K562 (cell line): Measurements from ENCODE around the gene ATF1. TPM values are rescaled to one million over a fixed set of nuclear protein-coding genes. Genes with fewer than 3 reads are reported as not detected.

Experiments
- ARID2 ChIP-seq: fragments of 450-650 bp; IDR thresholded peaks from 2 replicates; pipeline ENCODE4 v1.6.1; 2017; ENCODE audit warnings: antibody characterized with exemption, mild to moderate bottlenecking
- BCOR ChIP-seq: fragments of 450-650 bp; IDR thresholded peaks from 2 replicates; pipeline ENCODE4 v1.6.1; 2016
- CHD4 ChIP-seq: fragments of 200-600 bp; sonication (generic); IDR thresholded peaks from 3 replicates; pipeline ENCODE4 v1.6.1; 2012; ENCODE audit warnings: low read depth, mild to moderate bottlenecking, mixed read lengths, low read length, inconsistent platforms; ENCODE audit not compliant: insufficient read depth, insufficient replicate concordance, poor library complexity, severe bottlenecking
- FIP1L1 ChIP-seq: fragments of 200-400 bp; formaldehyde crosslinking; IDR thresholded peaks from 2 replicates; pipeline ENCODE4 v1.6.1; 2018; ENCODE audit warnings: mild to moderate bottlenecking, low read depth, low read length; ENCODE audit not compliant: poor library complexity, severe bottlenecking
- FOSL1 ChIP-seq: fragments of 200-800 bp; sonication (Bioruptor generic); conservative IDR thresholded peaks from 2 replicates; pipeline ENCODE4 v1.6.1; 2016; ENCODE audit warnings: missing genetic modification characterization, missing compliant biosample characterization
- FOXK1 ChIP-seq: sonication (generic); formaldehyde crosslinking; IDR thresholded peaks from 2 replicates; pipeline ENCODE4 v1.8.0; 2022; ENCODE audit warnings: missing genetic modification reagents, mild to moderate bottlenecking, borderline replicate concordance
- GABPB1 ChIP-seq: sonication (generic); formaldehyde crosslinking; IDR thresholded peaks from 2 replicates; pipeline ENCODE4 v1.8.0; 2022; ENCODE audit warnings: mild to moderate bottlenecking, missing genetic modification reagents
- GABPB2 ChIP-seq: fragments of 250-450 bp; sonication (Bioruptor Pico); conservative IDR thresholded peaks from 2 replicates; pipeline ENCODE4 v1.5.1; 2021; ENCODE audit warnings: mild to moderate bottlenecking
- RBM15 ChIP-seq: fragments of 200-400 bp; formaldehyde crosslinking; IDR thresholded peaks from 2 replicates; pipeline ENCODE4 v1.6.1; 2018; ENCODE audit warnings: mild to moderate bottlenecking, low read length, moderate library complexity; ENCODE audit not compliant: insufficient read depth
- SIN3B ChIP-seq: fragments of 450-650 bp; IDR thresholded peaks from 2 replicates; pipeline ENCODE4 v1.6.1; 2017; ENCODE audit warnings: low read depth, mild to moderate bottlenecking, moderate library complexity
- SREBF1 ChIP-seq: fragments of 150-350 bp; IDR thresholded peaks from 2 replicates; pipeline ENCODE4 v1.6.1; 2014; ENCODE audit warnings: antibody characterized with exemption, low read depth, low read length, borderline replicate concordance
- TOE1 ChIP-seq, 2 experiments: fragments of 450-650 bp in 1 of 2; sonication (generic) in 1 of 2; formaldehyde crosslinking in 1 of 2; IDR thresholded peaks; 2 replicates each; pipeline versions ENCODE4 v1.7.1 to v1.8.0; 2016 to 2022; ENCODE audit warnings: borderline replicate concordance in 2 of 2, mild to moderate bottlenecking in 2 of 2, antibody characterized with exemption in 1 of 2, inconsistent platforms in 1 of 2, low read depth in 1 of 2, missing genetic modification reagents in 1 of 2, moderate library complexity in 1 of 2
- XRCC3 ChIP-seq: fragments of 450-650 bp; IDR thresholded peaks from 2 replicates; pipeline ENCODE4 v1.6.1; 2017; ENCODE audit warnings: mild to moderate bottlenecking, moderate library complexity
- ZNF232 ChIP-seq: sonication (generic); formaldehyde crosslinking; IDR thresholded peaks from 2 replicates; pipeline ENCODE4 v1.8.0; 2022; ENCODE audit warnings: mild to moderate bottlenecking, missing genetic modification reagents
- ZNF311 ChIP-seq: fragments of 250-450 bp; sonication (Bioruptor Pico); IDR thresholded peaks from 2 replicates; pipeline ENCODE4 v1.4.0; 2020; ENCODE audit warnings: mild to moderate bottlenecking, moderate library complexity
- polyA plus RNA-seq, 8 experiments: library from polyadenylated mRNA; depleted of rRNA in 4 of 8; stranded (reverse) in 5 of 8; unstranded in 3 of 8; fragments of >200 nt; fragmentation: Nextera tagmentation in 2 of 8; fragmentation: Illumina TruSeq in 1 of 8; extraction: Ambion mirVana in 2 of 8; extraction: Trizol in 1 of 8; gene quantifications; 2 replicates each; pipeline versions ENCODE4 v1.2.1 to v1.2.3, GENCODE V29; 2011 to 2014; ENCODE audit warnings: inconsistent platforms in 1 of 8, missing spikeins in 1 of 8
- total RNA-seq, 7 experiments: library from RNA; depleted of rRNA in 6 of 7; stranded (reverse); fragments of >200 nt in 6 of 7; fragmentation: Illumina TruSeq in 2 of 7; extraction: Trizol in 2 of 7; gene quantifications; 2 replicates each; pipeline versions ENCODE4 v1.2.1 to v1.2.3, GENCODE V29; 2011 to 2021; ENCODE audit warnings: low replicate concordance in 1 of 7
- TF ChIP-seq, protein P1 (sequence below), 2 experiments: fragments of 450-650 bp in 1 of 2; IDR thresholded peaks; 2 replicates each; pipeline ENCODE4 v1.6.1; 2011 to 2017; ENCODE audit warnings: low read depth in 2 of 2, antibody characterized with exemption in 1 of 2, borderline replicate concordance in 1 of 2, low read length in 1 of 2, mild to moderate bottlenecking in 1 of 2, mixed read lengths in 1 of 2; ENCODE audit not compliant: control insufficient read depth in 1 of 2
- TF ChIP-seq, protein P2 (sequence below), 2 experiments: fragments of 450-650 bp; formaldehyde crosslinking in 1 of 2; IDR thresholded peaks; 2 replicates each; pipeline versions ENCODE4 v1.4.0 to v1.6.1; 2014 to 2020; ENCODE audit warnings: mild to moderate bottlenecking in 2 of 2, borderline replicate concordance in 1 of 2, low read depth in 1 of 2

Gene ATF1
- total and polyA plus RNA-seq, 9 of the 15 experiments (the other 6 are each of a cell fraction or from before 2014, with no cell fraction given): 19.8 to 83.5 (median 51.4) TPM

DNA sequence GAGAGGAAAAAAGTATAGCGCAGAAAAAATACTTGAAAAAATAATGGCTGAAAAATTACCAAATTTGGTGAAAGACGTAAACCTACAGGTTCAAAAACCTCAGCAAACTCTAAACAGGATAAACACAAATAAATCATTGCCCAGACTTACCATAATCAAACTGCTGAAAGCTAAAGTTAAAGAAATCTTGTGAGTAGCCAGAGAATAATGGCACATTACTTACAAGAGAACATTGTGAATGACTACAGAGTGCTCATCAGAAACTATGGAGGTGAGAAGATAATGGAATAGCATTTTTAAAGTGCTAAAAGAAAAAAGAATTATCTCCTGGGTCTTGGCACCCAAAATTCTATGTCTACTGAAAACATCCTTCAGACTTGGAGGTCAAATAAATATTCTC lies 36.0 kb downstream of the ATF1 start (continued):
- TF ChIP-seq, protein P1, sequence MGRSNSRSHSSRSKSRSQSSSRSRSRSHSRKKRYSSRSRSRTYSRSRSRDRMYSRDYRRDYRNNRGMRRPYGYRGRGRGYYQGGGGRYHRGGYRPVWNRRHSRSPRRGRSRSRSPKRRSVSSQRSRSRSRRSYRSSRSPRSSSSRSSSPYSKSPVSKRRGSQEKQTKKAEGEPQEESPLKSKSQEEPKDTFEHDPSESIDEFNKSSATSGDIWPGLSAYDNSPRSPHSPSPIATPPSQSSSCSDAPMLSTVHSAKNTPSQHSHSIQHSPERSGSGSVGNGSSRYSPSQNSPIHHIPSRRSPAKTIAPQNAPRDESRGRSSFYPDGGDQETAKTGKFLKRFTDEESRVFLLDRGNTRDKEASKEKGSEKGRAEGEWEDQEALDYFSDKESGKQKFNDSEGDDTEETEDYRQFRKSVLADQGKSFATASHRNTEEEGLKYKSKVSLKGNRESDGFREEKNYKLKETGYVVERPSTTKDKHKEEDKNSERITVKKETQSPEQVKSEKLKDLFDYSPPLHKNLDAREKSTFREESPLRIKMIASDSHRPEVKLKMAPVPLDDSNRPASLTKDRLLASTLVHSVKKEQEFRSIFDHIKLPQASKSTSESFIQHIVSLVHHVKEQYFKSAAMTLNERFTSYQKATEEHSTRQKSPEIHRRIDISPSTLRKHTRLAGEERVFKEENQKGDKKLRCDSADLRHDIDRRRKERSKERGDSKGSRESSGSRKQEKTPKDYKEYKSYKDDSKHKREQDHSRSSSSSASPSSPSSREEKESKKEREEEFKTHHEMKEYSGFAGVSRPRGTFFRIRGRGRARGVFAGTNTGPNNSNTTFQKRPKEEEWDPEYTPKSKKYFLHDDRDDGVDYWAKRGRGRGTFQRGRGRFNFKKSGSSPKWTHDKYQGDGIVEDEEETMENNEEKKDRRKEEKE (IDR thresholded peaks at IDR 0.05; ENCODE audit: borderline replicate concordance in 1 of 2, control insufficient read depth in 1 of 2, low read depth in 2 of 2, low read length in 1 of 2): no peak
- no peak for TF ChIP-seq FOSL1 (tag)
- TF ChIP-seq ZNF232 (CRISPR knock-in tag): no peak
- no peak for TF ChIP-seq ZNF311 (CRISPR knock-in tag)
- TF ChIP-seq, protein P2, sequence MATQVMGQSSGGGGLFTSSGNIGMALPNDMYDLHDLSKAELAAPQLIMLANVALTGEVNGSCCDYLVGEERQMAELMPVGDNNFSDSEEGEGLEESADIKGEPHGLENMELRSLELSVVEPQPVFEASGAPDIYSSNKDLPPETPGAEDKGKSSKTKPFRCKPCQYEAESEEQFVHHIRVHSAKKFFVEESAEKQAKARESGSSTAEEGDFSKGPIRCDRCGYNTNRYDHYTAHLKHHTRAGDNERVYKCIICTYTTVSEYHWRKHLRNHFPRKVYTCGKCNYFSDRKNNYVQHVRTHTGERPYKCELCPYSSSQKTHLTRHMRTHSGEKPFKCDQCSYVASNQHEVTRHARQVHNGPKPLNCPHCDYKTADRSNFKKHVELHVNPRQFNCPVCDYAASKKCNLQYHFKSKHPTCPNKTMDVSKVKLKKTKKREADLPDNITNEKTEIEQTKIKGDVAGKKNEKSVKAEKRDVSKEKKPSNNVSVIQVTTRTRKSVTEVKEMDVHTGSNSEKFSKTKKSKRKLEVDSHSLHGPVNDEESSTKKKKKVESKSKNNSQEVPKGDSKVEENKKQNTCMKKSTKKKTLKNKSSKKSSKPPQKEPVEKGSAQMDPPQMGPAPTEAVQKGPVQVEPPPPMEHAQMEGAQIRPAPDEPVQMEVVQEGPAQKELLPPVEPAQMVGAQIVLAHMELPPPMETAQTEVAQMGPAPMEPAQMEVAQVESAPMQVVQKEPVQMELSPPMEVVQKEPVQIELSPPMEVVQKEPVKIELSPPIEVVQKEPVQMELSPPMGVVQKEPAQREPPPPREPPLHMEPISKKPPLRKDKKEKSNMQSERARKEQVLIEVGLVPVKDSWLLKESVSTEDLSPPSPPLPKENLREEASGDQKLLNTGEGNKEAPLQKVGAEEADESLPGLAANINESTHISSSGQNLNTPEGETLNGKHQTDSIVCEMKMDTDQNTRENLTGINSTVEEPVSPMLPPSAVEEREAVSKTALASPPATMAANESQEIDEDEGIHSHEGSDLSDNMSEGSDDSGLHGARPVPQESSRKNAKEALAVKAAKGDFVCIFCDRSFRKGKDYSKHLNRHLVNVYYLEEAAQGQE (IDR thresholded peaks at IDR 0.05; ENCODE audit: borderline replicate concordance): no peak
- TF ChIP-seq, protein P2 (CRISPR knock-in tag; IDR thresholded peaks at IDR 0.05; ENCODE audit: low read depth): no peak
- TF ChIP-seq XRCC3: peak; percentile 69; the same call in 1 of the 2 replicates
- no peak for TF ChIP-seq FIP1L1
- no peak for TF ChIP-seq CHD4
- no peak for TF ChIP-seq TOE1 (IDR thresholded peaks at IDR 0.05; ENCODE audit: borderline replicate concordance)
- TF ChIP-seq TOE1 (CRISPR knock-in tag; IDR thresholded peaks at IDR 0.05; ENCODE audit: borderline replicate concordance, low read depth): no peak
- TF ChIP-seq SREBF1: no peak
- TF ChIP-seq RBM15: no peak
- TF ChIP-seq ARID2: no peak
- no peak for TF ChIP-seq FOXK1 (CRISPR knock-in tag)
- TF ChIP-seq GABPB1 (CRISPR knock-in tag): no peak
- no peak for TF ChIP-seq GABPB2
- TF ChIP-seq SIN3B: no peak
- no peak for TF ChIP-seq BCOR
